Measurements from ENCODE around the gene CXorf66. TPM values are rescaled to one million over a fixed set of nuclear protein-coding genes. Genes with fewer than 3 reads are reported as not detected.

CXorf66 gene
- total and polyA plus RNA-seq, 9 donors, result not detected

Other genes starting within 250 kb of the CXorf66 start
- 12.2 TPM for gene ATP11C, start 32.5 kb downstream of the CXorf66 start, total RNA-seq
- gene ATP11C, start 32.5 kb downstream of the CXorf66 start, polyA plus RNA-seq (ENCODE audit: insufficient read depth in 1 of 8, insufficient read length in 8 of 8, low replicate concordance in 1 of 8), result 10 to 100 TPM; 11.6 to 20.7 (median 15.5) TPM

Data from muscle of leg (tissue), 9 donors.